Measurements from ENCODE around the gene CEP135. TPM values are rescaled to one million over a fixed set of nuclear protein-coding genes. Genes with fewer than 3 reads are reported as not detected.
A peak's percentile ranks its signal among the peaks of the same experiment; 100 is the strongest.

CEP135 gene, protein sequence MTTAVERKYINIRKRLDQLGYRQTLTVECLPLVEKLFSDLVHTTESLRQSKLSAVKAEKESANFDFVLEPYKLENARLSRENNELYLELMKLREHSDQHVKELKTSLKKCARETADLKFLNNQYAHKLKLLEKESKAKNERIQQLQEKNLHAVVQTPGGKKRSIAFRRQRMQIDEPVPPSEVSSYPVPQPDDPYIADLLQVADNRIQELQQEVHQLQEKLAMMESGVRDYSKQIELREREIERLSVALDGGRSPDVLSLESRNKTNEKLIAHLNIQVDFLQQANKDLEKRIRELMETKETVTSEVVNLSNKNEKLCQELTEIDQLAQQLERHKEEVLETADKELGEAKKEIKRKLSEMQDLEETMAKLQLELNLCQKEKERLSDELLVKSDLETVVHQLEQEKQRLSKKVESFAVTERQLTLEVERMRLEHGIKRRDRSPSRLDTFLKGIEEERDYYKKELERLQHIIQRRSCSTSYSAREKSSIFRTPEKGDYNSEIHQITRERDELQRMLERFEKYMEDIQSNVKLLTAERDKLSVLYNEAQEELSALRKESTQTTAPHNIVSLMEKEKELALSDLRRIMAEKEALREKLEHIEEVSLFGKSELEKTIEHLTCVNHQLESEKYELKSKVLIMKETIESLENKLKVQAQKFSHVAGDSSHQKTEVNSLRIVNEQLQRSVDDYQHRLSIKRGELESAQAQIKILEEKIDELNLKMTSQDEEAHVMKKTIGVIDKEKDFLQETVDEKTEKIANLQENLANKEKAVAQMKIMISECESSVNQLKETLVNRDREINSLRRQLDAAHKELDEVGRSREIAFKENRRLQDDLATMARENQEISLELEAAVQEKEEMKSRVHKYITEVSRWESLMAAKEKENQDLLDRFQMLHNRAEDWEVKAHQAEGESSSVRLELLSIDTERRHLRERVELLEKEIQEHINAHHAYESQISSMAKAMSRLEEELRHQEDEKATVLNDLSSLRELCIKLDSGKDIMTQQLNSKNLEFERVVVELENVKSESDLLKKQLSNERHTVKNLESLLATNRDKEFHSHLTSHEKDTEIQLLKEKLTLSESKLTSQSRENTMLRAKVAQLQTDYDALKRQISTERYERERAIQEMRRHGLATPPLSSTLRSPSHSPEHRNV
- total RNA-seq (10 to 100 TPM; 19.9 to 28.4 TPM), polyA plus RNA-seq (ENCODE audit: insufficient read depth, low read depth, low replicate concordance) (5.2 TPM)
- long read RNA-seq, donor 1: 0 reads
- long read RNA-seq, donor 2, partial matches to known transcripts: 0 of 1 reads
- long read RNA-seq, donor 2, other reads (novel, unspliced or antisense): 0 of 1 reads

DNA sequence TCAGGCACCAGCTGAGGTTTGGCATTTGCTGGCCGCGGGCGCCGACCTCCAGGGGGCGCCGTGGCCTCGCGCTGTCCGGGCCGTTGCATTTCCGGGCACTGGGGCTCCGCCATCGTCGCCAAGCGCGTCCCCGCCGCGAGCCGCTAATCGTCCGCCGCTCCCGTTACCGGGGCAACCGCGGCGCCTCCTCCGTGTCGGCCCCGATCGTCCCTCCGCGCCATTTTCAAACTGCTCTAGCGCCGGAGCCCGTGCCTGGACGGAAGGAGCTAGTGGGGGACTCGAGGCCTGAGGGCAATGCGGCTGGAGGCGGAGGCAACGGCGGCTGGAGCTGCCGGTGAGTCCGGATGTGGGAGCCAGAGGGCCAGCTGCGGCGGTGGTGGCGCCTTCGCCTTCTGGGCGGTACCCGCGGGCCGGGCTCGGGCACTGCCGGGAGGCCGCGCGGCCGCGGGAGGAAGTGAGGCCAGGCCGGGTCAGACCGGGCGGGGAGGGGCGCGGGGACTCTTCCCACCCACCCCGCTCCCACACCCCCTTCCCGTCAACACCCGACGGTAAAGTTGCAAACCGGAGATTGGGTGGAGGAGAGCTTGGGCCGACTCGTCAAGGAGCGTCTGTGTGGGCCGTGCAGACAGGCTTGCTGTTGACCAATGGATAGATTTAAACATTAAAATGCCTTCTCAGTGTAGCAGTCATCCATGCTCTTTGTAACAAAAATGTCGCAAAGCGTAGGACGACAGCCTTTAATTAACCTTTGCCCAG is at the start of gene CEP135:
Gene CEP135 (plus strand): TSS at position 220 of the 756 bp plus-strand sequence. CDS start 3,186 bp downstream, outside the sequence.
- intact Hi-C loops (cut with DNase I; ENCODE audit: low total_unique reads): no loop called here
- H3K4me1 ChIP-seq: peaks cover 8% of the 10 kb centered on the region

DNA sequence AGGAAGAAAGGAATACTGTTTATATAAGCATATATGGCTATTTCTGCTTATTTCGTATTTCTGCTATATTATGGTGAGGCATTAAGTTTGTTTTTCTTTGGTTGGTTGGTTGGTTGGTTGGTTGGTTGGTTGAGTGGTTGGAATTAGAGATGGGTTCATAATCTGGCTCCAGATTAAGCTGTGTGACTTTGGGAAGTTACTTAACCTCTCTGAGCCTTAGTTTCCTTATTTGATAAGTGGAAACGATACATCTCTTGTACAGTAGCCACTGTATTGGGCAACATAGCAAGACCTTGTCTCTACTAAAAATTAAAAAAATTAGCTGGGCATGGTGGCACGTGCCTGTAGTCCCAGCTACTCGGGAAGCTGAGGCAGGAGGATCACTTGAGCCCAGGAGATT is 46.1 kb upstream of the CEP135 start:
- H3K4me1 ChIP-seq: no peaks in the 10 kb centered on the region
- 96 to 97% methylated on average over 4 of the region's 4 CpGs for WGBS, 2 donors
- intact Hi-C loops (cut with DNase I; ENCODE audit: low total_unique reads): no loop called here
- no peaks in the 10 kb centered on the region for H3K9me3 ChIP-seq
- H3K4me3 ChIP-seq: no peak overlapping the region
- DNase-seq: no peak
- no peaks in the 10 kb centered on the region for H3K36me3 ChIP-seq (ENCODE audit: low read depth, missing control alignments)
- TF ChIP-seq, protein P1, sequence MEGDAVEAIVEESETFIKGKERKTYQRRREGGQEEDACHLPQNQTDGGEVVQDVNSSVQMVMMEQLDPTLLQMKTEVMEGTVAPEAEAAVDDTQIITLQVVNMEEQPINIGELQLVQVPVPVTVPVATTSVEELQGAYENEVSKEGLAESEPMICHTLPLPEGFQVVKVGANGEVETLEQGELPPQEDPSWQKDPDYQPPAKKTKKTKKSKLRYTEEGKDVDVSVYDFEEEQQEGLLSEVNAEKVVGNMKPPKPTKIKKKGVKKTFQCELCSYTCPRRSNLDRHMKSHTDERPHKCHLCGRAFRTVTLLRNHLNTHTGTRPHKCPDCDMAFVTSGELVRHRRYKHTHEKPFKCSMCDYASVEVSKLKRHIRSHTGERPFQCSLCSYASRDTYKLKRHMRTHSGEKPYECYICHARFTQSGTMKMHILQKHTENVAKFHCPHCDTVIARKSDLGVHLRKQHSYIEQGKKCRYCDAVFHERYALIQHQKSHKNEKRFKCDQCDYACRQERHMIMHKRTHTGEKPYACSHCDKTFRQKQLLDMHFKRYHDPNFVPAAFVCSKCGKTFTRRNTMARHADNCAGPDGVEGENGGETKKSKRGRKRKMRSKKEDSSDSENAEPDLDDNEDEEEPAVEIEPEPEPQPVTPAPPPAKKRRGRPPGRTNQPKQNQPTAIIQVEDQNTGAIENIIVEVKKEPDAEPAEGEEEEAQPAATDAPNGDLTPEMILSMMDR (IDR thresholded peaks at IDR 0.05): no peak
- no peak for TF ChIP-seq POLR2A (IDR thresholded peaks at IDR 0.05)
- no peaks in the 10 kb centered on the region for H3K27me3 ChIP-seq
- H3K27ac ChIP-seq: no peak overlapping the region

More for the DNA sequence above, at the start of gene CEP135:
- Histone ChIP-seq H3K9me3 (no peaks in the 10 kb centered on the region), H3K4me3 (peak within 1 kb of the TSS; percentile 73 to 78), H3K36me3 (ENCODE audit: low read depth, missing control alignments) (no peaks in the 10 kb centered on the region), H3K27me3 (no peaks in the 10 kb centered on the region), H3K27ac (peak within 1 kb of the TSS; percentile 75 to 90)
- TF ChIP-seq, protein P1 (IDR thresholded peaks at IDR 0.05): peak; percentile 92 to 96 (median 93)
- TF ChIP-seq POLR2A (IDR thresholded peaks at IDR 0.05): no peak
- 0% methylated on average over 30 to 73 of the region's 77 CpGs for WGBS, 2 donors
- DNase-seq: peak; percentile 95

DNA sequence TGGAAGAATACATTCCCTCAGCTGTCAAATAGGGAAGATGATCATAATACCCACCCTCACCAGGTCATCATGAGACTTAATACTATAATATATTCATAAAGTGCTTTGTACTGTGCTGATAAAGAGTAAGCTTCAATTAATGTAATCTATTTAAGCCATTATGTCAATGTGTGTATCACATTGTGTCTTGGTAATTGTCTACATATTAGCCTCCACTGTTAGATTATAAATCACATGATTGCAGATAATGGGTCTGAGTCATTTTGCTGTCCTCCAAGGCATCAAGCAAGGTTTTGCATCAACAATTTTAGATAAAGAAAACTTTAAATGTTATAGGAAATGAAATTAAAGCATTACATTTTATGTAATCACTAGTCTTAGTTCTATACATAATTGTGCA is 45.2 kb upstream of the CEP135 start:
- intact Hi-C loops (cut with DNase I; ENCODE audit: low total_unique reads): no loop called here
- DNase-seq: no peak
- Histone ChIP-seq H3K9me3 (no peaks in the 10 kb centered on the region), H3K4me1 (no peaks in the 10 kb centered on the region), H3K27ac (no peak overlapping the region), H3K4me3 (no peak overlapping the region), H3K27me3 (no peaks in the 10 kb centered on the region), H3K36me3 (ENCODE audit: low read depth, missing control alignments) (no peaks in the 10 kb centered on the region)
- TF ChIP-seq, protein P1 (IDR thresholded peaks at IDR 0.05): no peak
- TF ChIP-seq POLR2A (IDR thresholded peaks at IDR 0.05): no peak

DNA sequence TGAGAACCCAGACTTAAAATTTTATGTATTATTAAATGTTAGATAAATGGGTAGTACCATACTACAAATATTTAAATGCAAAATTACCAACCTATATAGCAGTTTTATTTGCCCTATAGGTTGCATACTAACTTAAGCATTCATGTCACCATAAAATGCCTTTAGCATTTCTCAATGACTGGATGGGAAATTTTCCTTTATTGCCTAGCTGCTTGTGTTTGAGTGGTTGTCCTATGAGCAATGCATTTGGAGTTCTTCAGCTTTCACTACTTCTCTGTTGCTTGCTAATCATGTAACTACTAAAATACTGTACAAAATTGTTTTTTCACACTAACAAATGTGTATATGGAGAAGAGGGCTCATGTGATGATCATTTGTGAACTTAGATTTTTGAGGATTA is 44.2 kb upstream of the CEP135 start:
- H3K36me3 ChIP-seq (ENCODE audit: low read depth, missing control alignments): no peaks in the 10 kb centered on the region
- no peaks in the 10 kb centered on the region for H3K27me3 ChIP-seq
- DNase-seq: no peak
- no peak for TF ChIP-seq POLR2A (IDR thresholded peaks at IDR 0.05)
- TF ChIP-seq, protein P1 (IDR thresholded peaks at IDR 0.05): no peak
- intact Hi-C loops (cut with DNase I; ENCODE audit: low total_unique reads): no loop called here
- H3K4me3 ChIP-seq: no peak overlapping the region
- no peak overlapping the region for H3K27ac ChIP-seq
- H3K4me1 ChIP-seq: no peaks in the 10 kb centered on the region
- no peaks in the 10 kb centered on the region for H3K9me3 ChIP-seq
